GM12865 (cell line): Measurements from ENCODE around the gene TCN2.
A peak's percentile ranks its signal among the peaks of the same experiment; 100 is the strongest.

Source experiments
- DNase-seq: peaks from one replicate; pipeline ENCODE4 v3.0.0; 2010; ENCODE audit warnings: low read depth
- H3K4me3 ChIP-seq: 2 replicates; pipeline ENCODE4 v1.5.1; 2011; ENCODE audit warnings: mild to moderate bottlenecking, low read depth, low read length, control low read depth
- CTCF ChIP-seq: IDR thresholded peaks from 2 replicates; pipeline ENCODE4 v1.5.1; 2011; ENCODE audit warnings: low read length, control low read depth, low read depth, inconsistent platforms; ENCODE audit not compliant: insufficient read depth; ENCODE audit errors: missing control alignments

The TCN2 gene

GRCh38 chr22:30602049-30602448 is 4.9 kb upstream of the TCN2 start:
- TF ChIP-seq CTCF: peak; percentile 38
- peak; percentile 65 for DNase-seq
- H3K4me3 ChIP-seq: no peak overlapping the region

GRCh38 chr22:30603801-30604200 is 3.2 kb upstream of the TCN2 start:
- H3K4me3 ChIP-seq: no peak overlapping the region
- DNase-seq: no peak
- no peak for TF ChIP-seq CTCF

- H3K4me3 ChIP-seq: no peak overlapping the region
- DNase-seq: no peak
- no peak for TF ChIP-seq CTCF
Measured at GRCh38 chr22:30604723-30605122, 2.3 kb upstream of the TCN2 start.

- TF ChIP-seq CTCF: peak; percentile 76
- H3K4me3 ChIP-seq: peak overlapping the region; percentile 24
- peak; percentile 74 for DNase-seq
Measured at GRCh38 chr22:30605449-30606110, 1.4 kb upstream of the TCN2 start.

GRCh38 chr22:30607300-30607930 is 441 bp downstream of the TCN2 start:
- DNase-seq: no peak
- no peak for TF ChIP-seq CTCF
- peak overlapping the region; percentile 64 for H3K4me3 ChIP-seq

GRCh38 chr22:30607939-30608338 is 965 bp downstream of the TCN2 start:
- no peak overlapping the region; the same call in 1 of the 2 replicates for H3K4me3 ChIP-seq
- DNase-seq: no peak
- no peak for TF ChIP-seq CTCF
